DND-41 (cell line): ENCODE results near the gene XCR1.

ENCODE experiments used
- ATAC-seq: fragments of 200-7000 bp; cut with Tn5 transposase; 3 replicates; pipeline ENCODE4 v1.9.1; 2021; ENCODE audit warnings: low read depth; ENCODE audit not compliant: insufficient read depth
- DNase-seq: peaks from one replicate; pipeline ENCODE4 v3.0.0-alpha.2; 2020
- H2AFZ ChIP-seq: 2 replicates; pipeline ENCODE4 v1.6.0; 2012; ENCODE audit warnings: low read depth, low read length
- H3K27ac ChIP-seq: 2 replicates; pipeline ENCODE4 v1.5.1; 2012; ENCODE audit warnings: low read length, inconsistent platforms
- H3K27me3 ChIP-seq: fragments of 200-600 bp; sonication (generic); 2 replicates; pipeline ENCODE4 v1.6.0; 2012; ENCODE audit warnings: low read length, mild to moderate bottlenecking, inconsistent platforms; ENCODE audit not compliant: insufficient read depth, poor library complexity
- H3K36me3 ChIP-seq: 2 replicates; pipeline ENCODE4 v1.5.1; 2012; ENCODE audit warnings: low read length, inconsistent platforms; ENCODE audit not compliant: insufficient read depth
- H3K4me1 ChIP-seq: 2 replicates; pipeline ENCODE4 v1.5.1; 2012; ENCODE audit warnings: mild to moderate bottlenecking, low read length; ENCODE audit not compliant: insufficient read depth
- H3K4me2 ChIP-seq: 2 replicates; pipeline ENCODE4 v1.6.0; 2012; ENCODE audit warnings: mild to moderate bottlenecking, moderate library complexity, low read length, inconsistent platforms; ENCODE audit not compliant: insufficient read depth
- H3K4me3 ChIP-seq, 2 experiments: fragments of 200-600 bp in 1 of 2; shearing (Covaris generic) in 1 of 2; 2 replicates each; pipeline ENCODE4 v1.5.1; 2012 to 2016; ENCODE audit warnings: inconsistent platforms in 2 of 2, low read length in 2 of 2, mild to moderate bottlenecking in 2 of 2, low read depth in 1 of 2, moderate library complexity in 1 of 2
- H3K79me2 ChIP-seq: 2 replicates; pipeline ENCODE4 v1.6.0; 2012; ENCODE audit warnings: low read length, inconsistent platforms; ENCODE audit not compliant: insufficient read depth
- H3K9ac ChIP-seq: 2 replicates; pipeline ENCODE4 v1.6.0; 2012; ENCODE audit warnings: low read depth, mild to moderate bottlenecking, inconsistent platforms, low read length, moderate library complexity
- H3K9me3 ChIP-seq: 2 replicates; pipeline ENCODE4 v1.5.1; 2012; ENCODE audit warnings: low read length, moderate library complexity, mild to moderate bottlenecking, inconsistent platforms; ENCODE audit not compliant: insufficient read depth, severe bottlenecking
- H4K20me1 ChIP-seq: 2 replicates; pipeline ENCODE4 v1.6.0; 2012; ENCODE audit warnings: low read length; ENCODE audit not compliant: insufficient read depth
- EZH2 ChIP-seq: IDR thresholded peaks from 3 replicates; pipeline ENCODE4 v1.6.1; 2012; ENCODE audit warnings: borderline replicate concordance, low read depth, mild to moderate bottlenecking, moderate library complexity, low read length, inconsistent platforms; ENCODE audit not compliant: severe bottlenecking
- TF ChIP-seq, protein P1 (sequence below): IDR thresholded peaks from 2 replicates; pipeline ENCODE4 v1.5.1; 2012; ENCODE audit warnings: borderline replicate concordance, low read length, moderate library complexity, mild to moderate bottlenecking; ENCODE audit not compliant: poor library complexity, severe bottlenecking; ENCODE audit errors: extremely low read depth

XCR1 gene

DNA sequence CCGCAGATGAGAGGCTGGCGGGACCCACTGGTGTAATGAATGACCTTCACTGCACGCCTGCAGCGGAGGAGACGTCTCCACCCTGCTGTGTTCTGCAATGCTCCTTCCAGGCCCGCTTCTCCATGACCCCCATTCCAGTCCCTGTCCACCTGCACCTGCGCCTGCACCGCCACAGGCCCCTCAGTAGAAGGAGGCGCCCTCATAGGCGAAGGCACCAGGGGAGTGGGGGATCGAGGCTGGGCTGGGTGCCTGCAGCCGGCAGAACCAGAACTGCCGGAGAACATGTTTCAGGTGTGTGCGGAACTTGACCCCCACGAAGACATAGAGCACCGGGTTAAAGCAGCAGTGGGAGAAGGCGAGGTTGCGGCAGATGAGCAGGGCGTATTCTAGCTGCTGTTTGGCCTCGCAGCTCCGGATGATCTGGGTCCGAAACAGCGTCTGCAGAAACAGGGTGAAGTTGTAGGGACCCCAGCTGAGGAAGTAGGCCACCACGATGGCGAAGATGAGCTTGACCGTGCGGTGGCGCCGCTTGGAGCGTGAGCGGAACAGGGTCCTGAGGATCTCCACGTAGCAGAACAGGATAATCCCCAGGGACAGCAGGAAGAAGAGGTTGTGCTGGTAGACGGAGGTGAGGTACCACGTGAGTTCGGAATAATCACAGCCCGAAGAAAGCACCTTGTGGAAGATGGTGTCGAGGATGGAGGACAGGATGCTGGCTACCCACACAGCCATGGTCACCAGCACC is 6.3 kb downstream of the XCR1 start:
- no peak overlapping the region for H3K9ac ChIP-seq
- H3K4me1 ChIP-seq: no peaks in the 10 kb centered on the region
- no peak overlapping the region for H3K4me3 ChIP-seq
- H3K27ac ChIP-seq: no peak overlapping the region
- no peaks in the 10 kb centered on the region for H4K20me1 ChIP-seq
- no peak overlapping the region for H3K4me2 ChIP-seq
- no peak for TF ChIP-seq EZH2
- TF ChIP-seq, protein P1, sequence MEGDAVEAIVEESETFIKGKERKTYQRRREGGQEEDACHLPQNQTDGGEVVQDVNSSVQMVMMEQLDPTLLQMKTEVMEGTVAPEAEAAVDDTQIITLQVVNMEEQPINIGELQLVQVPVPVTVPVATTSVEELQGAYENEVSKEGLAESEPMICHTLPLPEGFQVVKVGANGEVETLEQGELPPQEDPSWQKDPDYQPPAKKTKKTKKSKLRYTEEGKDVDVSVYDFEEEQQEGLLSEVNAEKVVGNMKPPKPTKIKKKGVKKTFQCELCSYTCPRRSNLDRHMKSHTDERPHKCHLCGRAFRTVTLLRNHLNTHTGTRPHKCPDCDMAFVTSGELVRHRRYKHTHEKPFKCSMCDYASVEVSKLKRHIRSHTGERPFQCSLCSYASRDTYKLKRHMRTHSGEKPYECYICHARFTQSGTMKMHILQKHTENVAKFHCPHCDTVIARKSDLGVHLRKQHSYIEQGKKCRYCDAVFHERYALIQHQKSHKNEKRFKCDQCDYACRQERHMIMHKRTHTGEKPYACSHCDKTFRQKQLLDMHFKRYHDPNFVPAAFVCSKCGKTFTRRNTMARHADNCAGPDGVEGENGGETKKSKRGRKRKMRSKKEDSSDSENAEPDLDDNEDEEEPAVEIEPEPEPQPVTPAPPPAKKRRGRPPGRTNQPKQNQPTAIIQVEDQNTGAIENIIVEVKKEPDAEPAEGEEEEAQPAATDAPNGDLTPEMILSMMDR: no peak
- no peak for ATAC-seq
- H3K36me3 ChIP-seq: no peaks in the 10 kb centered on the region
- DNase-seq: no peak
- H2AFZ ChIP-seq: no peak overlapping the region
- no peaks in the 10 kb centered on the region for H3K9me3 ChIP-seq
- no peaks in the 10 kb centered on the region for H3K79me2 ChIP-seq
- no peaks in the 10 kb centered on the region for H3K27me3 ChIP-seq

DNA sequence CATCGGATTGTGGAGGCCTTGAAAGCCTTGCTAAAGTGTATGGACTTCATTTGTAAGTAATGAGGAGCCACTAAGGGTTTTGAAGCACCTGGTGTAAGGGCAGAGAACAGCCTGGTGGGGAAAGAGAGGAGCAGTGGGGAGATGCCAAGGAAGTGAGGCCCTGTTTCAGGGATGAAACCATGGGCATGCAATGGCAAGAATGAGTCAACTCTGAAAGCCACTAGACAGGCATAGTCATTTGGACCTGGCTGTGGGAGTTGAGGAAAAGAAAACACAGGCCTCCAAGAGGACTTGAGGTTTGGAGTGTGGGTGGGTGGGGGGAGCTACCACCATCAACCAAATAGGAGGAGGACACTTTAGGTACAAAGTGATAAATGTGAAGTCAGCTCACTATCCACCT is 7.6 kb downstream of the XCR1 start:
- DNase-seq: no peak
- Histone ChIP-seq H3K4me1 (no peaks in the 10 kb centered on the region), H3K27me3 (no peaks in the 10 kb centered on the region), H3K9ac (no peak overlapping the region), H3K4me2 (no peak overlapping the region), H3K4me3 (no peak overlapping the region), H3K36me3 (no peaks in the 10 kb centered on the region), H3K79me2 (no peaks in the 10 kb centered on the region), H4K20me1 (no peaks in the 10 kb centered on the region), H3K27ac (no peak overlapping the region), H2AFZ (no peak overlapping the region), H3K9me3 (no peaks in the 10 kb centered on the region)
- TF ChIP-seq, protein P1: no peak
- no peak for TF ChIP-seq EZH2
- ATAC-seq: no peak

DNA sequence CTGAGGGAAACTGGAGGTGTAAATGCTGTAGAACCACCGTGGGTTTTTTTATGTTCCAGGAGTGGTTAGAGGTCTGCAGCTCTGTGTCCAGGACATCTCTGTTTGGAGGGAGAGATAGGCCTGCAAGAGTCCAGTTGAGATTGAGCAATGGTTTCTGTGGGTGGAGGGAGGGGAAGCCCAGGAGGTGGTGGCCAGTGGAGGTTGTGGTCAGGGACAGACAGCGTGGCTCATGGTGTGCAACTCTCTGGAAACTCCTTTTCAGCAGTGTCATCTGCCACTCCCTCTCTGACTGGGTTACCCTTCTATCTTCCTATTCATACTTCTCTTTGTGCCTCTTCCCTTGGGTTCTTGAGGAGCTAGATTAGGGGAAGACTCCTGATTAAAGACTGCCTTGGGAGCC is 9.6 kb downstream of the XCR1 start:
- Histone ChIP-seq H3K36me3 (no peaks in the 10 kb centered on the region), H3K27me3 (no peaks in the 10 kb centered on the region), H3K9ac (no peak overlapping the region), H3K4me3 (no peak overlapping the region), H4K20me1 (no peaks in the 10 kb centered on the region), H3K9me3 (no peaks in the 10 kb centered on the region), H3K27ac (no peak overlapping the region), H3K4me1 (no peaks in the 10 kb centered on the region), H2AFZ (no peak overlapping the region), H3K4me2 (no peak overlapping the region), H3K79me2 (no peaks in the 10 kb centered on the region)
- DNase-seq (no peak), ATAC-seq (no peak)
- TF ChIP-seq, protein P1: no peak
- no peak for TF ChIP-seq EZH2
